HG03159 (cell line): ENCODE data around the gene MYO7B.

Source experiments
- ATAC-seq: cut with Tn5 transposase; IDR thresholded peaks from one replicate; pipeline ENCODE4 v1.9.1; 2021; ENCODE audit warnings: mild to moderate bottlenecking, moderate library complexity; ENCODE audit not compliant: unreplicated experiment

Gene MYO7B

DNA sequence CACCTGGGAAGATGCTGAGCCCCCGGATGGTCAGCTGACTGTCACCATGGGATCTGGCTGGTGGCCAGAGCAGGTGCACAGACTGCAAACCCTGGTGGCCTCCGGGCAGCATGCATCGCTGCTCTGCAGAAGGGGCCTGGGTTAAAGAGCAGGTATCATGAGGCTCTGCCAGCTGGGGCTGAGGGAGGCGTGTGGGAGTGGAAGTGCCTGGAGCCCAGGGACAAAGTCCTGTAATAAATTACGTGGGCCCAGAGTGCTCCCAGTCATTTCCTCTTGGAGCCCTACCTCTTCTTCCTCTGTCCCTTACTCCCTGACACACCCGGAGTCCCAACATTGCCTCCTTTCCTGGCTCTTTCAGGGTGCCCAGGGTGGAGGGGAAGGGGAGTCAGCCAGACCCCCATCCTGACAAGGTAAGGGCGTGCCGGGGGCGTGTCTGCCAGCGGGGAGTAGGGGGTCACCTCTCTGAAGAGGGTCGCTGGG, at the start of gene MYO7B:
Gene MYO7B (plus strand): TSS at position 262 of the 480 bp plus-strand sequence. CDS start 24,040 bp downstream, outside the sequence.
- ATAC-seq: no peak

DNA sequence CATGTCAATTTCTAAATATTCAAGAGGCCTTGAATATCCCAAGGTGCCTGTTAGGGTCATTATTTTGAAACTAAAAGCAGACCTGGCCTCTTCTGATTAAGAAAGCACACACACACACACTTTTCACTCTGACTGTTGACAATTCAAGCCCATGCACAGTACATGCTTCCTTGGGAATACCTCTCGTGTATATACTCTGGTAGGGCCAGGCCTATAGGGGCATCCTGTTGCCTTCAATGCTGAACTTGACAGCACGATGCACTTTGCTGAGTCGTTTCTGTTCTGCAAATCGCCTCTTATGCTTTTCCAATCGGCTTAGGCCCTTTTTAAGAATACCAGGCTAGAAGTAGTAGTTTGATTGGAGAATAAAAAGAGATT, 49.8 kb upstream of the MYO7B start:
- no peak for ATAC-seq

DNA sequence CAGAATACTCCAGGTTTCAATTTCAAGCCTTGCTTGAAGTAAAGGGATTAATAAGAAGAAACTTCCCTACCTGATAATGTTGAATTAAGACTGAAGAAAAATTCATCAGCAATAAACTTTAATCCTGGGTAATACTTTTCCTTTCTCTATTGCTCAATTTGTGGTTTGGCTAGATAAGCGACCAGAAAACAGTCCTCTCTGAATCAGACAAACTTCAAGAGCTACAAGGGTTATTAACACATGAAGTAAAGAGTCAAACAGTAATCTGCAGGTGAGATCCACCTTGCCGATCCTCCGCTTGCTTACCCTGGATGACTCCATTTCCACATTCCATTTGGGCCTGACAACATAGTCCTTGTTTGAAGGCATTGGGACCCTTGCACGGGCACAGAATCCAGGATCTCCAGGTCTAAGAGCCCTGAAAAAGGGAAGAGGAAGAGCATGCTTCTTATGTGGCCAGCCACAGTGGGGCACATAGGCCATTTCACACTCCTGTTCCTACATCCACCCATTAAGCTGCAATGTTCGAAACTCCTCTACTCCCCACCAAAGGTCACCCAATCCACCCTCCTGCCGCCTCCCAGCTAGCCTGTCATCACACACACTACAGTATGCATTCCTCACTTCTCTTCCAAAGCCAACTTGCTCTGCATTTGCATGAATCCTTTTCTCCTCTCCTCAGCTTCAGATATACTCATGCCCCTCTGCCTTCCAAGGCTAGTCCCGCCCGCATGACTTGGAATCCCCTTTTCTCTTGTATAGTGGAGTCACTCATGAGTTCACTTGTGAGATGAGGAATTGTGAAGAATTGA, 49.0 kb upstream of the MYO7B start:
- no peak for ATAC-seq

DNA sequence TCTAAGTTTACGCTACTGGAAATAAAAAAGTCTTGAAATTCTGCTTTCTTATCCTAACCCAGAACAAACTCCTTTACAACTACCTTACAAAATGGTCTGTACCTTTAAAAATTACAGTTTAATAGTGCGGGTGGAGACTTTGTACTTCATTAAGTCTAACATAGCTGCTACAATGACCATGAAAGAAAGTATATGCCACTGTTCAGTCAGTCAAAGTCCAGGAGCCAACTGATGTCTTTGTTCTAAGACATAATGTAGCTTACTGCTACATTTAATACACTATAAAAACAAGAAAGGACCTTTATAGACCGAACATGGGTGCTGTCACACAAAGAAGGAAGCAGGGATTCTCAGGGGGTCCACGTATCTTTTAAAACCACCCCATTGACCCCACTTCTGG, 45.2 kb upstream of the MYO7B start:
- no peak for ATAC-seq

DNA sequence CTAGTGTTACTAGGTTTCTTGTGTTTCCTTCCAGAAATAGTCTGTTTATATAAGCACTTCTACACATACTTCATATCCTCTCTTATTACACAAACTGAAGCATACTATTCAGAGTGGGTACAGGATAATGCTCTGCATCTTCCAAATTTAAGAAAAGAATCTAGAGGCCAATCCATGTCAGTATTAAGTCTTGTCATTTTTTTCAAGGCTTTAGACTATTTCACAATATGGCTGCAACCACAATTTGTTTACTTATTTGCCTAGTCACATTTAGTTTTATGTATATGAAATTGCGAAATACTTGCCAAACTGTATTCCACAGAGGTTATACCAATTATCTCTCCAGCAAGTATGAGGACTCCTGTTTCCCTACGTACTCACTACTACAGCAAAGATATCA, 37.1 kb upstream of the MYO7B start:
- no peak for ATAC-seq

DNA sequence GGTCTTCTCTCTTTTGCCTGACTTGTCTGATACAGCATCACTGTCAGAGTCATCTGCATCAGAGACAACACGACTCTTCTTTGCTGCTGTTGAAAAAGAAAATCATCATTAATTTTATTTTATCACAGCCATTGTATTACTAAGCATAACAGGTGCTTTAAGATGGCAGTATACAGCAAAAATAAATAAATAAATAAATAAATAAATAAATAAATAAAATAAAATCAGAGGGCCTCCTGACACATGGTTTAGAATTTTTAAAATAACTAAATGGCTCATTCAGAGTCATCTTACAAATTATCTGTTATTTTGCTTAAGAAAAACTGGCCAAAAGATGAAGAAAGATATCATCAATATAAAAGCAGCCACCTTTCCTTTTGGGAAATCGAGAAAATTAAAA, 32.0 kb upstream of the MYO7B start:
- no peak for ATAC-seq

DNA sequence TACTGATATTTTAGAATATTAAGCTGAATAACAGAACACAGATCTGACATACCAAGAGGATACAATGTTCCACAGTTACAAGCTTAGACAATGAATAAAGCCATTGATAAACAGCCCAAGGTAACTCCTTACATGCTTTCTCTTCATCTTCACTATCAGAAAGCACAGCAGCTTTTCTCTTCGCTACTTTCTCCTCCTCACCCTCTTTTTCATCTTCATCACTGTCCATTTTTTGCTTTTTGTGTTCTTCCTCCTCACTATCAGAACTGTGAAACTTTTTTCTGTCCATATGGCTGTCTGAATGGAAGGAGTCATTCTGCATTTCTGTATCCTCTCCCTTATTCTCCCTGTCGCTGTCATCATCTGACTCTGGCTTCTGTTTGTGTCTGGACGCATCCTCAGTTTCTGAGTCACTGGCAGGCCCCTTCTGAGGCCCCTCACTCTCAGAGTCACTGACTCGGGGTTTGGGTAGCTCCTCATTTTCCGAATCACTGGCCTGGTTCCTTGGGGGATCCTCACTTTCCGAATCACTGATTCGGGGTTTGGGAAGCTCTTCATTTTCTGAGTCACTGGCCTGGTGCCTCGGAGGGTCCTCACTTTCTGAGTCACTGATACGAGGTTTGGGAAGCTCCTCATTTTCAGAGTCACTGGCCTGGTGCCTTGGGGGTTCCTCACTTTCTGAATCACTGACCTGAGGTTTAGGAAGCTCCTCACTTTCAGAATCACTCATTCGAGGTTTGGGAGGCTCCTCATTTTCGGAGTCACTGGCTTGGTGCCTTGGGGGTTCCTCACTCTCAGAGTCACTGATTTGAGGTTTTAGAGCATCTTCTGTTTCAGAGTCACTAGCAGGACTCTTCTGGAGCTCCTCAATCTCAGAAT, 30.7 kb upstream of the MYO7B start:
- ATAC-seq: no peak

DNA sequence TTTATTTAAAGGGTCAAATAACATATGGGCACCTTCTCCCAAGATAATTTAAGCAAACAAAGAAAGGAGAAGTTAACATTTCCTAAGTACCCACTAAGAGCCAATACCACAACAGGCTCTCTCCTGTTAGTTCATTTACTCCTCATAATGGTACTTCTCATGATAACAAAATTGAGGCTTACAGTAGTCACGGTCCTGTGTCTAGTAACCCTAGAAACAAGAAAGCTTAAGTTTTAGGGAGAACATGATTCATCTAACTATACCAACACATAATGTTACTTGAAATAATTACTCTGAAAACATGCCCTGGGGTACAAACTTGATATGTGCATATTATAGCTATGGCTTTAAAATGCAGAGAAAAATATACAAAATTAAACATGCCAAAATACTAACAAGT, 29.0 kb upstream of the MYO7B start:
- no peak for ATAC-seq

DNA sequence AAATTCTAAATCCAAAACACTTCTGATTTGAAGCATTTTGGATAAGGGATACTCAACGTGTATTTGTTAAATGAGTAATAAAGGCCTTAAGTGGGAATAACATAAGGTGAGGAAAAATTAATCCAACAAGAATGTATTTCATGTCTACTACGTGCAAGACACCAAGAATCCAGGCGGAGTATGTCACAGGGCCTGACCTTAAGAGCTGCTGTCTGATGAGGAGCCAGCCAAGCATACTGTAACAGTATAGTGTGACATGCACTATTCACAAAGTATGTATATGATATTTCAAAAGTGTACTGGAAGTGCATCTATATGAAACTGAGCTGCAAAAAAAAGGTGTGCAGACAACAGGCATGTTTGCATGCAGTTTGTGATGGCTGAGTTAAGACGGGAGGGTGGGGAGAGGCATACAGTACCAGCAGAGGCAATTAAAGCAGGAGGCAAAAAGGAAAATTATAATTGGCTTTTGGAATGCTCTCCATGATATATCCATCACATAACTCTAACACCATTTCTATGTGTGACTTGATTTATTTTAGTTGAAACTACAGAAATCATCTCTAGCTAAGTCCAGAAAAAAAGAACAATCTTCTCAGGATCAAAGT, 27.4 kb upstream of the MYO7B start:
- no peak for ATAC-seq

DNA sequence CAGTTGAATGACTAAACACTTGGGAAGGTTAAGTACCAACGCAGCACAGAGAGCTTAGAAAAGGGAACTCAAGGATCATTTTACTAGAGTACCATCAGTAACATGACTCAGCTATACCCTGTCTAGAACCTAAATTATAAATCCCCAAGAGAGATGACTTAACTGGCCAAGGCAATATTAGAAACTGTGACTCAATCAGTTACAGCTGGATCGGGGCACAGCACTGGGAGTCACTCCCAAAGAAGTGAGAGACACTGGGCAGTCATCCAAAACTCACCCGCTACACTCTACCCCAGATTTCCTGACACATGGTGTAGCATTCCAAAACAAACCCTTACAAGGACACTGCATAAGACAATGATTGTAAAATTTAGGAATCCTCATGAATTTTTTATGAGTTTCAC, 26.9 kb upstream of the MYO7B start:
- ATAC-seq: no peak

DNA sequence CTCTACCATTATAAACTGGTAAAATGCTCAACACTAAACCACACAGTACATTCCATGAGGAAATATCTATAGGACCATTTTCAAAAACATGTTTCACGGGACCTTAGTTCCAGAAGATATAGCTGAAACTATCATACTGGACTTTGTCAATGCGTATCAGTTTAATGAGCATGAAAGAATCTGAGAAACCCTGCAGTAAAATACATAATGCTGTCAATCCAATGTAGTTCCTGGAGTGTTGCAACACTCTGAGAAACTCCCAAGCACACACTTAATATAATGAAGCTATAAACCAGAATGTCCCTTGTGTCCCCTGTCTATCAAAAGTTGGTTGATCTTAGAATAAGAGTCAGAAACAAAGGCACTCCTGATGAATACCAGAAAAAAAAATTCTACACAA, 25.4 kb upstream of the MYO7B start:
- no peak for ATAC-seq

DNA sequence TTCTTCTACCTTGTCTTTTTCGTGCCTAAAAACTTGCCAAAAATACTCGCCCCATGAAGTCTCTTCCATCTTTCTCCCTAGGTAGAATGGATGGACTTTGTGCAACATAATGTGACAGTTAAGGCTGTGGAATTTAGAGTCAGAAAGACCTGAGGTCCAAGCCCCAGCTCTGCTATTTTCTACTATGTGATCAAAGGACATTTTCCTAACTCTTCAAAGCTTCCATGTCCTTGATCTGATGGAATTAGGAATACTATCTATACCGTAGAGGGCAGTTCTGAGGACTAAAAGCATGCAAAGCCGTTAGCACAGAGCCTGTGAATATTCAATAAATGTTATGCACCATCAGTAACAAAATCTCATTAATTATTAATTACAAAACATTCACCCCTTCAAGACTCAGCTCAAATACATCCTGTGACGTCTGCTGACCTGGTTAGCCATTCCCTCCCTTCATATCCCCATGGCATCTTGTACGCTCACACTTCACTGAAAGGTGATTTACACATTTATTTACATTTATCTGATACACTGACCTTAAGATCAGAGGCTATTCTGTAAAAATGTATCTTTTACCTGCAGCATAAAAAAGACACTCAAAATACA, 24.3 kb upstream of the MYO7B start:
- ATAC-seq: no peak

DNA sequence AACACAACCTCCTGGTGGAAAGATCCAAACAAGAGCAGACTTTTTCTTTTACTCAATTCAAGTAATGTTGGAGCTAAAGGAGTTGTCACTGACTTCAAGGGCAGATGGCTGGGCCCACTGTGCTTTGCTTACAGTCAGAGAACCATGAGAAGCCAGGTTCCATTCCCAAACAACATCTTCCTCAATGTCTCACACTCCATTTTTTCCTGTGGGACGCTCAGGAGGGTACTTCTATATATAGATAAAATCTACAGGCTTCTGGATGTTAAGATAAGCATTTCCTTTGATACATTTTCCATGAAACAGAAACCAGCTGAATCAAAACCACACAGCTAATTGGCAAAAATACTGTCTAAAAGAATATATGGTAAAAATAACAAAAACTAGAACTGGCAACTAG, 23.6 kb upstream of the MYO7B start:
- no peak for ATAC-seq

DNA sequence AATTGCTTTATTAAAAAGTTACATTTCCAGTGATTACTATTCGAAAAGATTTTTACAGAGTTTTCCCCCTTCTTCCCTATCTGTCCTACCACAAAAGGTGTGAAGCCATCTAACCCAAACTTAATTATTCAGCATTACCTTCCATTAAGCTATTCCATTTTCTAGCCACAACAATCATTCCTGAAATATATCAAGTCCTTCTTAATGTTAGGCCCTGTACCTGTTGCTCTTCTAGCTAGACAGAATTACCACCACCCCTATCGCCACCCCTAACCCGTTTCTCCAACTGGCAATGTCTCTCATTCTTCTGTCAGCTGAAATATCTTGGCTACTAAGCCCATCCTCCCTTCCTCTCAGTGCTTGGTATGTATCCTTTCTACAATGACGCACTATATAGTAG, 23.1 kb upstream of the MYO7B start:
- ATAC-seq: no peak

DNA sequence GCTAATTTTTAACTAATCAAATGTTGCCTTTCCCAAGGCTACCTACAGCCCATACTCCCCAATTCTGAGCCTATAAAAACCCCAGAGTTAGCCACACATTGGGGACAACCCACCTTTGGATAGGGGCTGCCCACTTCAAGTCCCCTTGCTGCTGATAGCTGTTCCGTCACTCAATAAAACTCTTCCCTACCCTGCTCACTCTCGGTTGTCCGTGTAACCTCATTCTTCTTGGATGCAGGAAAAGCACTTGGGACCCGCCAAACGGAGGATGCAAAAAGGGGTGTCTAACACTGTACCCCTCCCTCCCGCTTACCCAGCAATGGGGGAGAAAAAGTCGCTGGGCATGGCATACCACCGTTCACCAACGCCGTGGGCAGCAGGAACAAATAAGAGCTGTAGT, 21.4 kb upstream of the MYO7B start:
- no peak for ATAC-seq

DNA sequence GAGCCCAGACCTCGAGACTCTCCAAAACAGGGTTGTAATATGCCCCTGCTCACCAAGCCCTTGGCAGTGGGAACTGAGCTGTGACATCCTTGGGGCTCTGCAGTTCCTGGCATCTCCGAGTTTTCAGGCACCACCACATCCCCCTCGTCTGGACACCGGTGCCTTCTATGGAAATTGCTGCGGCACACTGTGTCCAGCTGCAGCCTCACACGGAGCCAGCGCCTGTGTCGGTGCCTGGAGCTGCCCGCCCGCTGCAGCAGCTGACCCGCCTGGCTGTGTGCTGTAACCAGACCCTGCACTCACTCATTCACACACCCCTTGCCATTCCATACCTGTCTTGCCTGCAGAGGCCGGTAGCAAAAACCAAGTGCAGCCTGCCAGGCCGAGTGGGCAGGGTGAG, 21.0 kb upstream of the MYO7B start:
- ATAC-seq: no peak

DNA sequence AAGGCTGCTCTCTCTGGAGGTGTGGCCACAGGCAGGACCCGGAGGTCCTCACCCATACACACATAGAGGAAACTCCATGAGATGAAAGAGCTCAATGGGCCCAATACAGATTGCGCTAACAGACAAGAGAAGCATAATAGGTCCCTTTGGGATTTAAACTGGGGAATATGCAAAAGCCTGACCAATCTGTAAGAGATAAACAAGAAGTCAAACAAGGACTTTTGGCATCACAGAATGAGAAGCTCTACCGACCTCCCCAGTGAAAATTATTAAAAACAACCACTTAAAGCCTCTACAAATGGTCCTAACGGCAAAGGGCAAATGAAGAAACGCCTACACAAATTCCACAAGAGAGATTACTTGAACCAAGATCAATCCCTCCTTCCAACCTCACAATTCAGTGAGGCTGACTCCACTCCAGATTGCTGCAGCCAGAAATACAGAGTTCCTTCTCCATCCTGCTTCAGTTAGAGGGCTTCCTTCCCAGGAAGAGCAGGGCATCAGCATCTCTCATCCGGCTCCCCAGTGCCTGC, 20.0 kb upstream of the MYO7B start:
- no peak for ATAC-seq

DNA sequence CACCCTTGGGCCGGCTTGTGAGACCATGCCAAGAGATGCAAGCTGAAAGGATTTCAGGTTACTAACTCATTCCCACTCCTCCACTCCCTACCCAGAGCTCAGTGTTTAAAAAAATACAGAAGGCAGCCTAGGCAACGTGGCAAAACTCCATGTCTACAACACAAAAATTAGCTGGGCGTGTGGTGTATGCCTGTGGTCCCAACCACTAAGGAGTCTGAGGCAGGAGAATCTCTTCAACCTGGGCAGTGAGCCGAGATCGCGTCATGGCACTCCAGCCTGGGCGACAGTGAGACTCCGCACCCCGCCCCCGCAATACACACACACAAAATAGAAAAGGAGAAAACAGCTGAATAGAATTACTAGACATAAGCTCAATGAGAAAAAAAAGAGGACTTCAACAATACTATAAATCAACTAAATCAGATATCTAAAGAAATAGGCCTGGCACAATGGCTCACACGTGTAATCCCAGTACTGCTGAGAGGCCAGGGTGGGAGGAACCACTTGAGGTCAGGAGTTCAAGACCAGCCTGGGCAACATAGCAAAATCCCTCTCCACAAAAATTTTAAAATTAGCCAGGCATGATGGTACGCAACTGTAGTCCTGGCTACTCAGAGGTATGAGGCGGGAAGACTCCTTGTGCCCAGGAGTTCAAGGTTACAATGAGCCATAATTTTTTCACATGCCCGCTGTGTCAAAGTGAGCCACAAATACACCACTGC, 19.3 kb upstream of the MYO7B start:
- ATAC-seq: no peak

DNA sequence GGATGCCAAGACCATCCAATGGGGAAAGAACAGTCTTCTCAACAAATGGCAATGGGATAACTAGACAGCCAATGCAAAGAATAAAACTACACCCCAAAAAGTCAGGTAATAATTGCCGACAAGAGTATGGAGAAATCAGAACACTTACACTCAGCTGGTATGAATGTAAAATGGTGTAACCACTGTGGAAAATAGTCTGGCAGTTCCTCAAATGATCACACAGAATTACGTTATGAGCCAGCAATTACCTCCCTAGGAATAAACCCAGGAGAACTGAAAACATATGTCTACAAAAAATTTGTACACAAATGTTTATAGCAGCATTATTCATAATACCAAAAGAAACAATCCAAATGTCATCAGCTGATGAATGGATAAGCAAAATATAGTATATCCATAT, 18.0 kb upstream of the MYO7B start:
- ATAC-seq: no peak

DNA sequence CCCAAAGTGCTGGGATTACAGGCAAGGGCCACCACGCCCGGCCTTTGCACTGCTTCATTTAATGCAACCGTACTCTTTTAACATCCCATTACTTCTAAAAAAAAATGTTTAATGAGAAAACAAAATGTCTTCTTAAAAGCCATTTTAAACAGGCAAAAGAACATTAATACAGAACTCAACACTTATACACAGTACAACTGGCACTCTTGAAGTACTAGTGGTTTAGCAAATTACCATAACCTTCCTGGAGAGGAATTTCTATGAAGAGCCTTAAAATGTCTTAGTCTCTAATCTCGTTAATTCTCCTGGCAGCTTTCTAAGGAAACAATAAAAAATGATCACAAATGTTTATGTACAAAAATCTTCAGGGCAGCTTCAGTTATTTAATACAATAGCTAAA, 15.1 kb upstream of the MYO7B start:
- no peak for ATAC-seq
